ENCODE data around the gene CELF1. TPM values are rescaled to one million over a fixed set of nuclear protein-coding genes. Genes with fewer than 3 reads are reported as not detected.

The CELF1 gene
- total RNA-seq, 1 experiment from 2014 or later = 152 TPM

GRCh38 chr11:47524291-47524874 is 28.5 kb downstream of the CELF1 start:
- intact Hi-C loops (cut with micrococcal nuclease; ENCODE audit: unreplicated experiment) = no loop called here
- Histone ChIP-seq H3K4me3 (ENCODE audit: low read depth, low read length) (no peak overlapping the region), H3K27me3 (replicated peaks; ENCODE audit: control insufficient read depth, insufficient read depth, low read length) (no peaks in the 10 kb centered on the region), H3K4me1 (peaks cover 21% of the 10 kb centered on the region), H3K36me3 (ENCODE audit: control insufficient read depth, insufficient read depth, low read length) (no peaks in the 10 kb centered on the region), H3K9me3 (no peaks in the 10 kb centered on the region)
- CTCF ChIA-PET = no interaction called here
- BruUV-seq (replicated peaks) = no TSS peak
- Mint-ChIP-seq H3K9me3 (ENCODE audit: unreplicated experiment) (no peaks in the 10 kb centered on the region), H3K27me3 (ENCODE audit: insufficient read depth, unreplicated experiment) (no peaks in the 10 kb centered on the region), H3K36me3 (ENCODE audit: insufficient read depth, unreplicated experiment) (peaks cover 34% of the 10 kb centered on the region), H3K4me1 (ENCODE audit: low read depth, unreplicated experiment) (peaks cover 24% of the 10 kb centered on the region), H3K4me3 (ENCODE audit: unreplicated experiment) (no peak overlapping the region), H3K27ac (ENCODE audit: unreplicated experiment) (peak overlapping the region; percentile 30)
- POLR2A ChIA-PET = no interaction called here
- DNase-seq = no peak
- TF ChIP-seq CTCF (IDR thresholded peaks at IDR 0.05; ENCODE audit: insufficient read depth in 1 of 2, low read depth in 1 of 2, low read length in 1 of 2, severe bottlenecking in 1 of 2, unreplicated experiment in 1 of 2) = no peak

GRCh38 chr11:47523490-47524225 is 29.3 kb downstream of the CELF1 start:
- H3K9me3 Mint-ChIP-seq (ENCODE audit: unreplicated experiment) = no peaks in the 10 kb centered on the region
- H3K4me1 Mint-ChIP-seq (ENCODE audit: low read depth, unreplicated experiment) = peaks cover 27% of the 10 kb centered on the region
- peak overlapping the region; percentile 30 for H3K27ac Mint-ChIP-seq (ENCODE audit: unreplicated experiment)
- Histone ChIP-seq H3K27me3 (replicated peaks; ENCODE audit: control insufficient read depth, insufficient read depth, low read length) (no peaks in the 10 kb centered on the region), H3K4me1 (peaks cover 18% of the 10 kb centered on the region), H3K4me3 (ENCODE audit: low read depth, low read length) (no peak overlapping the region), H3K36me3 (ENCODE audit: control insufficient read depth, insufficient read depth, low read length) (no peaks in the 10 kb centered on the region), H3K9me3 (no peaks in the 10 kb centered on the region)
- ChIA-PET POLR2A (no interaction called here), CTCF (no interaction called here)
- H3K4me3 Mint-ChIP-seq (ENCODE audit: unreplicated experiment) = no peak overlapping the region
- intact Hi-C loops (cut with micrococcal nuclease; ENCODE audit: unreplicated experiment) = no loop called here
- DNase-seq = peak in 1 of 2 experiments; percentile 19
- H3K27me3 Mint-ChIP-seq (ENCODE audit: insufficient read depth, unreplicated experiment) = no peaks in the 10 kb centered on the region
- TF ChIP-seq CTCF (IDR thresholded peaks at IDR 0.05; ENCODE audit: insufficient read depth in 1 of 2, low read depth in 1 of 2, low read length in 1 of 2, severe bottlenecking in 1 of 2, unreplicated experiment in 1 of 2) = no peak
- H3K36me3 Mint-ChIP-seq (ENCODE audit: insufficient read depth, unreplicated experiment) = peaks cover 27% of the 10 kb centered on the region
- no TSS peak for BruUV-seq (replicated peaks)

- Mint-ChIP-seq H3K27ac (ENCODE audit: unreplicated experiment) (no peak overlapping the region), H3K4me3 (ENCODE audit: unreplicated experiment) (no peak overlapping the region), H3K27me3 (ENCODE audit: insufficient read depth, unreplicated experiment) (no peaks in the 10 kb centered on the region), H3K9me3 (ENCODE audit: unreplicated experiment) (no peaks in the 10 kb centered on the region), H3K36me3 (ENCODE audit: insufficient read depth, unreplicated experiment) (peaks cover 26% of the 10 kb centered on the region), H3K4me1 (ENCODE audit: low read depth, unreplicated experiment) (peaks cover 32% of the 10 kb centered on the region)
- no peak for TF ChIP-seq CTCF (IDR thresholded peaks at IDR 0.05; ENCODE audit: insufficient read depth in 1 of 2, low read depth in 1 of 2, low read length in 1 of 2, severe bottlenecking in 1 of 2, unreplicated experiment in 1 of 2)
- peaks cover 2% of the 10 kb centered on the region; the same call in 1 of the 2 replicates for H3K36me3 ChIP-seq (ENCODE audit: control insufficient read depth, insufficient read depth, low read length)
- no peaks in the 10 kb centered on the region for H3K27me3 ChIP-seq (replicated peaks; ENCODE audit: control insufficient read depth, insufficient read depth, low read length)
- POLR2A ChIA-PET = no interaction called here
- DNase-seq = no peak
- no TSS peak for BruUV-seq (replicated peaks)
- peaks cover 22% of the 10 kb centered on the region for H3K4me1 ChIP-seq
- CTCF ChIA-PET = no interaction called here
- H3K9me3 ChIP-seq = no peaks in the 10 kb centered on the region
- intact Hi-C loops (cut with micrococcal nuclease; ENCODE audit: unreplicated experiment) = no loop called here
- H3K4me3 ChIP-seq (ENCODE audit: low read depth, low read length) = no peak overlapping the region
Observed at GRCh38 chr11:47518212-47518964, 34.5 kb downstream of the CELF1 start.
